ENCODE measurements around the gene RASSF5. TPM values are rescaled to one million over a fixed set of nuclear protein-coding genes. Genes with fewer than 3 reads are reported as not detected.

Gene RASSF5
- total and polyA plus RNA-seq, 2 experiments from 2014 or later = 0.48 to 4.4 TPM

DNA sequence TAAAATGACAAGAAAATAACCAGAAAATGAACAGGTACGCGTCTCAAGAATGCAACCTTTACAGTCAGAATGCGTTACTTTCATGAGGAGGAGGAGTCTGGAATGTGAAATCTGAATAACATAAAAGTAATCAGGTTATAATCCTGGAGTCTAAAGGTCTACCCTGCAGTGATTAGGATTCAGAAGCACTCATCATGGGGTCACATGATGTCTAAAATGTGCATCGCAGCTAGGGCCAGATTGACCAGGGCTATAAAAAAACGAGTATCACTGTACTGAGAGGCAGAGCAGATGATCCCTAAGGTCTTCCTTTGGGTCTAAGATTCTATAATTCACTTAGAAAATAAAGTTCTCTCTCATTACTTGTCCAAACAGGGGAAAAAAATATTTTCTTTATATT, 97.5 kb downstream of the RASSF5 start:
- no peak overlapping the region for H3K4me2 ChIP-seq
- H3K79me2 ChIP-seq (replicated peaks; ENCODE audit: insufficient read depth) = no peaks in the 10 kb centered on the region
- no peak overlapping the region for H2AFZ ChIP-seq
- no peaks in the 10 kb centered on the region for H3K4me1 ChIP-seq (ENCODE audit: insufficient read depth)
- H3K9me3 Mint-ChIP-seq = no peaks in the 10 kb centered on the region
- ATAC-seq (no peak), DNase-seq (ENCODE audit: low spot score) (no peak)
- H3K4me1 Mint-ChIP-seq = no peaks in the 10 kb centered on the region
- H3K4me3 Mint-ChIP-seq = no peak overlapping the region
- TF ChIP-seq, protein P1, sequence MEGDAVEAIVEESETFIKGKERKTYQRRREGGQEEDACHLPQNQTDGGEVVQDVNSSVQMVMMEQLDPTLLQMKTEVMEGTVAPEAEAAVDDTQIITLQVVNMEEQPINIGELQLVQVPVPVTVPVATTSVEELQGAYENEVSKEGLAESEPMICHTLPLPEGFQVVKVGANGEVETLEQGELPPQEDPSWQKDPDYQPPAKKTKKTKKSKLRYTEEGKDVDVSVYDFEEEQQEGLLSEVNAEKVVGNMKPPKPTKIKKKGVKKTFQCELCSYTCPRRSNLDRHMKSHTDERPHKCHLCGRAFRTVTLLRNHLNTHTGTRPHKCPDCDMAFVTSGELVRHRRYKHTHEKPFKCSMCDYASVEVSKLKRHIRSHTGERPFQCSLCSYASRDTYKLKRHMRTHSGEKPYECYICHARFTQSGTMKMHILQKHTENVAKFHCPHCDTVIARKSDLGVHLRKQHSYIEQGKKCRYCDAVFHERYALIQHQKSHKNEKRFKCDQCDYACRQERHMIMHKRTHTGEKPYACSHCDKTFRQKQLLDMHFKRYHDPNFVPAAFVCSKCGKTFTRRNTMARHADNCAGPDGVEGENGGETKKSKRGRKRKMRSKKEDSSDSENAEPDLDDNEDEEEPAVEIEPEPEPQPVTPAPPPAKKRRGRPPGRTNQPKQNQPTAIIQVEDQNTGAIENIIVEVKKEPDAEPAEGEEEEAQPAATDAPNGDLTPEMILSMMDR (conservative IDR thresholded peaks at IDR 0.05; ENCODE audit: low read depth in 2 of 2) = no peak
- TF ChIP-seq REST (IDR thresholded peaks at IDR 0.05; ENCODE audit: unreplicated experiment) = no peak
- TF ChIP-seq, protein P2, sequence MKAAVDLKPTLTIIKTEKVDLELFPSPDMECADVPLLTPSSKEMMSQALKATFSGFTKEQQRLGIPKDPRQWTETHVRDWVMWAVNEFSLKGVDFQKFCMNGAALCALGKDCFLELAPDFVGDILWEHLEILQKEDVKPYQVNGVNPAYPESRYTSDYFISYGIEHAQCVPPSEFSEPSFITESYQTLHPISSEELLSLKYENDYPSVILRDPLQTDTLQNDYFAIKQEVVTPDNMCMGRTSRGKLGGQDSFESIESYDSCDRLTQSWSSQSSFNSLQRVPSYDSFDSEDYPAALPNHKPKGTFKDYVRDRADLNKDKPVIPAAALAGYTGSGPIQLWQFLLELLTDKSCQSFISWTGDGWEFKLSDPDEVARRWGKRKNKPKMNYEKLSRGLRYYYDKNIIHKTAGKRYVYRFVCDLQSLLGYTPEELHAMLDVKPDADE (IDR thresholded peaks at IDR 0.05) = no peak
- TF ChIP-seq ZNF462 (CRISPR knock-in tag; IDR thresholded peaks at IDR 0.05) = no peak
- TF ChIP-seq NANOG (IDR thresholded peaks at IDR 0.05; ENCODE audit: borderline replicate concordance) = no peak
- TF ChIP-seq ZNF331 (CRISPR knock-in tag; IDR thresholded peaks at IDR 0.05; ENCODE audit: low read depth) = no peak
- TF ChIP-seq JUNB (IDR thresholded peaks at IDR 0.05; ENCODE audit: unreplicated experiment) = no peak
- no peak for TF ChIP-seq EZH2 (IDR thresholded peaks at IDR 0.05; ENCODE audit: low read depth, unreplicated experiment)
- TF ChIP-seq POLR2AphosphoS5 (IDR thresholded peaks at IDR 0.05; ENCODE audit: low read depth) = no peak
- TF ChIP-seq ZNF114 (CRISPR knock-in tag; IDR thresholded peaks at IDR 0.05) = no peak
- no peak for TF ChIP-seq CREB1 (CRISPR knock-in tag; IDR thresholded peaks at IDR 0.05; ENCODE audit: low read depth)
- TF ChIP-seq STAT1 (IDR thresholded peaks at IDR 0.05; ENCODE audit: unreplicated experiment) = no peak
- no peak for TF ChIP-seq EZH2phosphoT487 (IDR thresholded peaks at IDR 0.05; ENCODE audit: unreplicated experiment)
- H3K36me3 Mint-ChIP-seq (ENCODE audit: low read depth) = peaks cover 25% of the 10 kb centered on the region; the same call in 2 of the 3 replicates
- no peaks in the 10 kb centered on the region for H4K20me1 ChIP-seq (replicated peaks; ENCODE audit: insufficient read depth)
- no peak overlapping the region for H3K4me3 ChIP-seq
- H3K9me2 ChIP-seq (ENCODE audit: insufficient read depth) = no peaks in the 10 kb centered on the region
- peaks cover 4% of the 10 kb centered on the region; the same call in 1 of the 2 replicates for H3K36me3 ChIP-seq (ENCODE audit: insufficient read depth)
- H3K27ac ChIP-seq (ENCODE audit: low read depth) = no peak overlapping the region
- no peak overlapping the region for H3K27ac Mint-ChIP-seq
- H3F3A ChIP-seq (replicated peaks; ENCODE audit: low read depth) = no peaks in the 10 kb centered on the region
- H3K27me3 Mint-ChIP-seq (ENCODE audit: insufficient read depth, low read depth, poor library complexity) = no peaks in the 10 kb centered on the region
- H3K27me3 ChIP-seq (ENCODE audit: insufficient read depth) = no peaks in the 10 kb centered on the region
